HG02759 (cell line): ENCODE data around the gene PLSCR1.
"Not testable (repeated sequence)": the region's sequence is repeated elsewhere in the genome, so short reads cannot be mapped to it uniquely, and the experiment has no call there.

Experiments
- ATAC-seq: cut with Tn5 transposase; IDR thresholded peaks from one replicate; pipeline ENCODE4 v1.9.1; 2021; ENCODE audit warnings: mild to moderate bottlenecking, moderate library complexity; ENCODE audit not compliant: unreplicated experiment

PLSCR1 gene

DNA sequence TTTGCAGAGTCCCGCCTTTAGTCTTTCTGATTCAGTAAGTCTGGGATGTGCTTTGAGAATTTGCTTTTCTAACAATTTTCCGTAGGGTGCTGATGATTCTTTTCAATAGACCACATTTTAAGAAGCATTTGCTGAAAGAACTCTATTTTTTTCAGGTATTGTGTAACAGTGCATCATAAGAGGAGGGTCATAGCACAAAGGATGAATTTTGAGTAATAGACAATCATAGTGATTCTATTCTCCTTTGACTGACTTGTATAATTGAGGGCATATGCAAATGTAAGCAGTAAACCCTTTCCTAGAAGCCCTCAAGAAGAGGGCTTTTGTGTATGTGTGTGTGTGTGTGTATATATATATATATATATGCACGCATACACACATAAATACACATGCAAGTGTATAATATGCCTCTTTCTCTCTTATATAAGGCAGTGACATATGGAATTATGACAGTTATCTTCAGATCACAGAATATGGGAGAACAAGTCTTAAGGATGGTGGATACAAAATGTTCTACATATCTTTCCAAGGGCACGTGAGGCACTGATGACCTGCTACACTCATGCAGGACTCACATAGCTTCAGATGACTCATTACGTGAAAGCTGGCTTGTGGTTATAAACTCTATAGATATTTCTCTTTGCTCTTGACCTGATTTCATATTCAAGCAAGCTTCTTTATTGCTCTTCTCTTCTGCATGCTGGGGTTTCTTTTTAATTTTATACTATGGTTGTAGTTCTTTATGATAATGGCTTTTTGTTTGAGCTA, 6.5 kb upstream of the PLSCR1 start:
- ATAC-seq = peak; percentile 93

DNA sequence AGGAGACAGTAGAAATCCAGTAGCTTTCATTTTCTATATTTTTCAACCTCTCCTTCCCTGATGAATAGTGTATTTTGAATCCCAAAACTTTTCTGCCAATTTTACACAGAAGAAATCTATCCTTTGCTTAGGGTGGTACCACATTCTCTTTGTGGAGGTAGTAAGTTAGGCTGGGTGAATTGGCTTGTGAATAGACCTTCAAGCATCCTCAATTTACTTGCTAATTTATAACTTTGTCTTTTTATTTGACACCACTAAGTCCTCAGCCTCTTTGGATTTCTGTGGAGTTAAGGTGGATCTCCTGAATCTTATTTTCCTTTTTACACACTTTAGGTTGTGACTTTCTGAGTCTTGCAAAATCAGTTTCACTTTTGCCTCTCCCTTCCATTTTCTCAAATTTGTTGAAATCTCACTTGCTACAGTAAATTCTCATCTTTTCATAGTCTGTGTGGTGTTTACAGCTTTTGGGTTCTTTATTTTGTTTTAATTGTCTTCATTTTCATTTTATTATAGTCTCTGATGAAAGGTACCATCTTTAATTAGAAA, 5.7 kb upstream of the PLSCR1 start:
- no peak for ATAC-seq

DNA sequence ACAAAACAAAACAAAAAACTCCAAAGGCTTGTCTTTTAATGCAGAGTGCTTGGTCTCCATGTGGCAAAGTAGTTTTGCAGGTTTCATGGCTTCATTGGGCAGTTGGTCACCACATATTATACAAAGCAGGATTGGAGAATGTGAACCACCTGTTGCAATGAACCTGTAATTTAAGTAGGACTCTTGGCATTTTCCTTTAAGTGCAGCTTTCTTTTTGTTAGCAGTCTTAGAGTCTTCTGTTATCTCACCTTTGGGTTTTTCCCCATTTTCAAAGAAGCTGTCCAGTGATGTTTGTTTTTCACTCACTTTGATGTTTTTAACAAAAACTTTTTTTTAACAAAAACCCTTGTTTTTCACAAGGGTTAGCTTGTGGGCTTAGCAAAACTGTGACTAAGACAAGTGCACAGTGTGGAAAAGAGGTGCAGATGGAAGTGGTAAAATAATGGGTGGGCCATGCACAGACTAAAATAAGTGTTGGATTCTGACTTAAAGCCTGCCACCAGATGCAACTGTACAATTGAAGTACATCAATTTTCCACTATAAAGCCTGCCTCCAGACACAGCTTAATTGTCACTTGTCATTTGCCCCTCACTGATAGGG, 2.9 kb upstream of the PLSCR1 start:
- ATAC-seq = no peak

DNA sequence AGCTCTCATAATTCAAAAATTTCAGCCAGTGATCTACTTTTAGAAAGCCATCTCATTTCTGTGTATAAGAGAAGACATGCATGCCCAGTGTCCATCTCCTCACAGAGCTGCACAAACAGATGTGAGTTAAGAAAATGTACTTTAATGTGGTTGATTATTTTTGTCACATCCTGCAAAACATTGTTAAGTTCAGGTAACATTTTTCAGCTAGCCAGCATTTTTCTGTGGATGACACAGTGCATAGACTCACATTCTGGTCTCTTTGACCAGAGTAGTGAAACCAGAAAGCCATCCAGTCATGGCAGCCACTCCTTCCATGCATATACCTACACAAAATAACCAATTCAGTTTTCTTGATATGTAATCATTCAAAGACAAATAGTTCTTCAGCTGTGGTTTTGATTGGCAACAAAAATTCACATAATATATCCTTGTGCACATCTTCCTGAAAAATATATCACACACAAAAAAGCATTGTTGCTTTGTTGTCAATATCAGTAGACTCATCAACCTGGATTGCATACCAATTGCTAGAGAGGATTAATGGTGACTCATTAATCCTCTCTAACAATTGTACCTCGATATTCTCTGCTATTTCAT, 2.1 kb upstream of the PLSCR1 start:
- no peak for ATAC-seq

DNA sequence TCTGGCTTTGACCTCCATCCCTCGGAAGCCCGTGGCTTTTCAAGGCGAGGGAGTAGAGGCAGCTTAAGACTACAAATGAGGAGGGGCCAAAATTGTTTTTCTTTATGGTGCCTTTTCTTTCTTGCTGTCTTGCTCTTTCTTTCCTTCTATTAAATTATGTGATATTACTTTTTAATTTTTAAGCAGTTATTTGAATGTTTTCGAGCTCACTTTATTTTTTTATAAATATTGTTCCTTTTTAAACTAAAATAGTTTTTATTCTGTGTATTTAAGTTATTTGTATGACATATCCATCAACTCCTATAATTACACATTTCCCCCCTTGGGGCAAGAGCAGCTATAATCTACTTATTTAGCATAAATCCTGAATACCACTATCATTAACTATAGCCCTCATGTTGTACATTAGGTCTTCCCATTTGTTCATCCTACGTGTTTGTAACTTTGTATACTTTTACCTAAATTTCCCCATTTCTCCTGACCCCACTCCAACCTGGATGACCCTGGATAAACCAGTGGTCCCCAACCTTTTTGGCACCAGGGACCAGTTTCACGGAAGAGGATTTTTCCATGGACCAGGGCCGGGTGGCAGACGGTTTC, 622 bp upstream of the PLSCR1 start:
- ATAC-seq = no peak

DNA sequence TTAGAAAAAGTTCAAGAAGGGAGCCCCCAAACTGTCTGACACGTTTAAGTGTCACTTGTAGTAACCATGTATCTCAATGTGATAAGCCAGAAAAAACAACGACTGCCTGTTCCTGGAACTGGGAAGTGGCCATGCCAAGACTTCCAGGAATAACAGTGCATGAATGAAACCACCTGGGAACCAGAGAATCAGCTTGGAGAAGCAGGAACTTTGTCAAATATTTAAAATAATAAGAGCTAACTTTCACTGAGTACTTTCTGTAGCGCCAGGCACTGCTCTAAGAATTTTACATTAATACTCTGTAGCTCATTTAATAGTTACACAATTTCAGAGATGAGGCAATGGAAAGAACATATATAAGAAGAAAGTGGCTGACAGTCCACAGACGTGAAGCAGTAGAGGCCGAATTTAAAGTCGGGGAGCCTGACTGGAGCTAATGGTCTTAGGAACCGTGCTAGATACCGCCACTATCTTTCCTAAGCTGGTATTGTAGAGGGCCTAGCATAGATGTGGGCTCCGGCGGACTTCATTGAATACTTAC, 876 bp downstream of the PLSCR1 start:
- ATAC-seq = peak; percentile 1

DNA sequence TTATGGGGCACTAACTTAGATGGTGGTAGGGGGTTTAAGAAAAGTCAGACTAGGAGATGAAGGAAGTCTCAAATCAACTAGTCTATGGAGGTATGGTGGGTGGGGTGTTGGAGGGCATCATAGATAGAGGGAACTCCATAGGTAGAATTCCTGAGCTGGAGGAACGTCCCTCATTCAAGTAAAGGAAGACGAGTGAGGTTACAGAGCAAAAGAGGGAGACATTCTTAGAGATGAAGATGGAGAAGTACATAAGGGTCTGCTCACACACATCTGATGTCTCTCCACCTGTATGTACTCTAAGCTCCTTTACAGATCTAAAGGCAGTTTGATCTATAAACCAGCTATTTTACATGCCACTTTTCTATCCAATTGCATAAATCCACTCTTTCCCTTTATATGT, 1.4 kb downstream of the PLSCR1 start:
- no peak for ATAC-seq

DNA sequence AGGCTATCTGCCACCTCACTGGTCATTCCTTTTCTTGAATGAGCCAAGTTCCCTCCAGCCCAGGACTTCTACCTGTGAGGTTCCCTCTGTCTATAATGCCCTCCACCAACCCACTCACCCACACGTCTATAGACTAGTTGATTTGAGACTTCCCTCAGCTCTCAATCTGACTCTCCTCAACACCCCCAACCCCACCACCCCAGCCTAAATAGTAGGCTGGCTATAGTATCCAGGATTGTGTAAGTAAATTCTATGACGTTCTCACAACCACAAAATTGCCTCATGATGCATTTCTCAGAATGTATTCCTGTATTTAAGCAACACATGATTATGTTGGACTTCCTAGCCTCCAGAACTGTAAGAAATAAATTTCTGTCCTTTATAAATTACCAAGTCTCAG, 2.2 kb downstream of the PLSCR1 start:
- no peak for ATAC-seq

DNA sequence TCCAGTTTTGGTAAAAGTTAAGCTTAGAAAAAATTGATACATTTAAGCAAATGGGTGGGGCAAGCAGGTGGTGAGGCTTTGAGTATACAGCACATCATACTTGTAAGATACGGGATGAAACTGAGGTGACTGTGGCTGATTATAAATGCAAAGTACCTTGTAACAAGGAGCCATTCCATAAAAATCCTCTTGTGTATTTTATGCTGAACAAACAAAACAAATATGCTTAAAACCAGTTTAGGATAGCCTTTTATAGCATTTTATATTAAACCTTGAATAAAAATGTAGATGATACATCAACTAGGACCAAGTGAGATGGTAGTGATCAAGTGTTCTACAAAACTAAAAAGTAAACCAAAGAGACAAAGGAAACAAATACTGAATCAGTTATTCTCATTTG, 3.4 kb downstream of the PLSCR1 start:
- no peak for ATAC-seq

DNA sequence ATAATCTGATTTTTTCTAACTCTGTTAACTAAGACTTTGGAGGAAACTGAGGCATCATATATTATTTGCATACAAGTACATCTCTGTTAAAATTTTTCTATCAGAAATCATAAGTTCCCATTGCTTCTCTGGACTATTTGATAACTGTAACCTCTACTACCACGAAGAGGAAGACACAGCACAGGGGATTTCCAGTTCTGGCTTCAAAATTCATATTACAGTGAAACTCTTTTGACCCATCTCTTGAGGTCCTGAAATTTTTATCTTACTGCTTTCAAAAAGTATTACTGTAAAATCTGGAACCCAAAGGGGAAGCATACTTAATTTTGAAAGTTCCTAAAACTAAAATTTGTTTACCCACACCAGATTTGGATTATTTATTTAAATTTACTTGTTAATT, 4.2 kb downstream of the PLSCR1 start:
- peak; percentile 14 for ATAC-seq

DNA sequence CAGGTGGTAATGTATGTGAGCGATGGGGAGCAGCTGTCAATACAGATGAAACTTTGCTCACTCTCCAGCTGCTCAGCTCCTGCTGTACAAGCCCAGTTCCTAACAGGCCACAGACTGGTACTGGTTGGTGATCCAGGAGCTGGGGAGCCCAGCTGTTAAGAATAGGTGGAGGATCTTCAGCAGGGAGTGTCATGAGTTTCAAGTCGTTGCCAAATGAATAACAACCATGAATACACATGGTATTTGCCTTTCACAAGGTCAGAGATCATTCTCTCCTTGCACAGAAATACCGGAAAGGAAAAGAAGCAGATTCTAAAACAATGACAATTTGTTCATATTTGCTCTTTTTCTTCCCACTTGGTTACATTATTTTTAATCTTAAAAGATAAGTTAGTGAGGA, 5.1 kb downstream of the PLSCR1 start:
- no peak for ATAC-seq

DNA sequence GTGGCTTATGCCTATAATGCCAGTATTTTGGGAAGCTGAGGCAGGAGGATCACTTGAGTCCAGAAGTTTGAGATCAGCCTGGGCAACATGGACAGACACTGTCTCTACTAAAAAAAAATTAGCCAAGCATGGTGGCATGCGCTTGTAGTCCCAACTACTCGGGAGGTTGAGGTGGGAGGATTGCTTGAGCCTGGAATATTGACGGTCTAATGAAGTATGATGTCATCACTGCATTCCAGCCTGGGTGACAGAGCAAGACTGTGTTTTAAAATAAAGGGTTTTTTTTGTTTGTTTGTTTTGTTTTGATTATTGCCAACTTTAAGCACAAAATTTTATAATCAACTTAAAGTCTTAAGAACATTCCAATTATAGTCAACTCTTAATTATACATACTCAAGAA, 6.8 kb downstream of the PLSCR1 start:
- ATAC-seq = no peak

DNA sequence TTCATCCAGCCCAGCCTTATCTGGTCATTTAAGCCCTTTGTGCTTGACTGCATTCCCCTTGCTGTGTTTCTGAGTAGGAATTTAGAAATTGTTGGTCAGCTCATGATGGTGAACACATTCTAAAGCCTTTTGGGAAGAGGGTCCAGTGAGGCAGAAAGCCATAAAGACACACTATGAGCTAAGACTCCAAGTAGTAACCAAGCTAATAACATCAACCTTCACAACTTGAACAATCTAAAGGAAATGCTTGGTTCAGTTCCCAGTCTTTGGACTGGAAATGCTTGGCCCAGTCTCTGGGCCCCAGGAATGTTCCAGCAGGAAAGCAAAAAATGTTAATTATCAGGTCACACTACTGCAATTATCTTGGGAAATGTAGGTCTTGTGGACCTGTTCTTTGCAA, 7.7 kb downstream of the PLSCR1 start:
- ATAC-seq = no peak

DNA sequence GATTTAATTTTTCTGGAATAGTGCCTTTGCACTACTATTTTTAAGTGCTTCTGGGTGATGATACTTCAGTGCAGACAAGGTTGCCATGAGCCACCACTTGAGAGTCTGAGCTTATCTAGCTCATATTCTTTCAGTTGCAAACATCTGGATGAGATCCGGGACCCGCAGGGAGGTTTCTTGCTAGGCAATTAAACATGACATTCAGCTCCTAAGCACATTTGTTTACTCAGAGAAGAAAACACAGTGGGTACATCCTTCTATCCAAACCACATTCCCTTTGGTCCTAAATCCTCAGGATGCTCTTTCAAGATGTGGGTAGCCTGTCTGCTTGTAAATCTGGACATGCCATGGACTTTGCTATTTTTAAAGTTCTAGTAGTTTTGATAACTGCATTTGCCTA, 12.0 kb downstream of the PLSCR1 start:
- ATAC-seq = no peak

DNA sequence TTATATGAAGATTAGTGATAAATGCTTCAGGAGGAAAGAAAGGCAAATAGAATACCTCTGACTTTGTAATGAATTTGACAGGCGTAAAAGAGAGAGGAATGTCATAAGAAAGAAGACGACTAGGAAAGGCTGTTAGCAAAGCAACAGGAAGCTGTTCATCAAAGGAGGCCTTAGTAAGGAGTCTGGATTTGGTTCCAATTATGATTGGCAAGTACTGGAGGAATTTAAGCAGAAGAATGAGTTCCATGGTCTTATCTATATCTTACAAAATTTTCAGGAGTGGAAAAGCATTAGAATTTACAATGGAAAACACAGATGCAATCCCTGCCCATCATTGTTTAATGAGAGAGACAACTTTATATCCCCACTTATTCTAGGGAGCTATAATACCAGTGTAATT, 13.8 kb downstream of the PLSCR1 start:
- ATAC-seq = no peak

DNA sequence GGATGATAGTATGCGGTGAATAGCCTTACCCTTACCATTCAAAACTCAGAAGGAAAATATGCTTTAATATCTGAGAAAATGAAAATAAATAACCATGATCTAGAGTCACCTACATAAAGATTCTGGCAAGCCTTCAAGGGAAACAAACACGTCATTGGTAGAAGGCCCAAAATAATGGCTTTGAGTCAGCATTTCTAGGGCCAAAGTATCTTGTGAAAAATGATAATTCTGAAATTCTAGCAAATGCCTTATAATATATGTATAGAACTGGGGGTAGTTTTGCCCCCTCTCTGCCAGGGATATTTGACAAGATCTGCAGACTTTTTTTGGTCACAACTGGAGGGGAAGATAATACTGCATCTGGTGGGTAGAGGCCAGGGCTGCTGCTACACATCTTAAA, 15.4 kb downstream of the PLSCR1 start:
- ATAC-seq = no peak

DNA sequence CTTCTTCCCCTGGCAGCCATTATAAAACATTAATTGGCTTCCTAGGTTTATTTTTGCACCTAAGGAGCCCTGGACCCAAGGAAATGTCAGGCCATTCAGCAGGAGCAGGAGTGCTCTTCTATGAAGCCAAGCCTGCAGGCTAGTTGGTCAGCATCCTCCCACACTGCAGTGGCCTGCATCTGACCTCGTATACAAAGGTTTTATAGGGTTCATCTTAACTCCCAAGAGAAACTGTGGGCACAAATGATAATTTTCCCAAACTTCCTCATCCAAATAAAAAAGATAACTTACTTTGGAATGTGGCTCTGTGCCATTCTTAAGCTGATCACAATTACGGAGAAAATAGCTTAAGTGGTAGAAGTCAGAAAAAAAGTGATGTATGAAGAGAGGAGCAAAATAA, 19.4 kb downstream of the PLSCR1 start:
- ATAC-seq = no peak

DNA sequence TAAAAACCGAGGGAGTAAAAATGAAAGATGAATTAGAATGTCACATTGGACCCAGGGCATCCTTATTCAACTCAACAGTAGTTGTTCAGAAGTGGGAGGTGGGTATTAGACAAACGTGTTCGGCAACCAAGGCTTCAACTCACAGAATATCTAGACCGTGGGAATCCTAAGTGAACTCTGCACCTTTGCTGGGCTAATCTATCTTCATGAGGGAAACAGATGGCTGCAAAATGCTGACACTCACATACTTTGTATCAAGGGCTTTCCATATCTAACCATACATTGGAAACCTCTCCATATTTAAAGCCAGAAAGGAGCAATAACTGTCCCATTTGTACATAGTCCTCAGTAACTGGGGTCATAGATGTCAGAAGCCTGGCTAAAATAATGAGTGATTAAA, 20.9 kb downstream of the PLSCR1 start:
- no peak for ATAC-seq

DNA sequence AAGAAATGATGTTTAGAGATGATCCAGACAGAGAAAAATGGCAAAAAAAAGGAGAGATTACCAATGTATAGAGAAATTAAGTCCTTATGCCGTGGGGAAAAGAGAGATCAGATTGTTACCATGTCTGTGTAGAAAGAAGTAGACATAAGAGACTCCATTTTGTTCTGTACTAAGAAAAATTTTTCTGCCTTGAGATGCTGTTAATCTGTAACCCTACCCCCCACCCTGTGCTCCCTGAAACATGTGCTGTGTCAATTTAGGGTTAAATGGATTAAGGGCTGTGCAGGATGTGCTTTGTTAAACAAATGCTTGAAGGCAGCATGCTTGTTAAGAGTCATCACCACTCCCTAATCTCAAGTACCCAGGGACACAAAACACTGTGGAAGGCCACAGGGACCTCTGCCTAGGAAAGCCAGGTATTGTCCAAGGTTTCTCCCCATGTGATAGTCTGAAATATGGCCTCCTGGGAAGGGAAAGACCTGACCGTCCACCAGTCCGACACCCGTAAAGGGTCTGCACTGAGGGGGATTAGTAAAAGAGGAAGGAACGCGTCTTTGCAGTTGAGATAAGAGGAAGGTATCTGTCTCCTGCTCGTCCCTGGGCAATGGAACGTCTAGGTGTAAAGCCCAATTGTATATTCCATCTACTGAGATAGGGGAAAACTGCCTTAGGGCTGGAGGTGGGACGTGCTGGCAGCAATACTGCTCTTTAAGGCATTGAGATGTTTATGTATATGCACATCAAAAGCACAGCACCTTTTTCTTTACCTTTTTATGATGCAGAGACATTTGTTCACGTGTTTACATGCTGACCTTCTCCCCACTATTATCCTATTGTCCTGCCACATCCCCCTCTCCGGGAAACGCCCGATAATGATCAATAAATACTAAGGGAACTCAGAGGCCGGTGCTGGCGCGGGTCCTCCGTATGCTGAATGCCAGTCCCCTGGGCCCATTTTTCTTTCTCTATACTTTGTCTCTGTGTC, 21.9 kb downstream of the PLSCR1 start:
- not testable (repeated sequence) for ATAC-seq

DNA sequence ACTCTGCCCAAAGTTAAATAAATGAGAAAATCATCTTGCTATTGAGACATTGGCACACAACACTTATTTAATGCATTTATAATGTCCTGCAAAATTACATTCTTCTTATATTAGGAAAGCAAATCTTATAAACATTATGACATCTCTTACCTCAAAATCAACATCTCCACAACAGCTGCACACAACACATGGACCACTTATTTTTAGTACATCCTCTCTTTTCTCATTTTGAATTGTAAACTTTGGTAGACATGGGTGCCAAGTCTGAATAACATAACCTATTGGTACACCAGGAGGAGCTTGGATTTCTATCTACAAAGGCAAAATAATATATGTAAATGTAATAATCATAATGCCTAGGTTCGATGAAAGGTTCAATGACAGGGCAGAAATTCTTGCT, 23.0 kb downstream of the PLSCR1 start:
- no peak for ATAC-seq
